Stimulated activated CD4-positive, alpha-beta T cell treated with anti-CD3 and anti-CD28 coated beads, Interleukin-1b, Interleukin-23, amount 100 ng/mL, for 1 hour (primary cell): ENCODE data around the gene MARCHF10.
"Not testable (repeated sequence)": the region's sequence is repeated elsewhere in the genome, so short reads cannot be mapped to it uniquely, and the experiment has no call there.

Experiments
- DNase-seq, 2 donors: peaks; one replicate each; pipeline ENCODE4 v3.0.0-alpha.2; 2020; ENCODE audit warnings: low read depth in 2 of 2

The MARCHF10 gene

GRCh38 chr17:62807812-62808575 is at the start of gene MARCHF10:
Gene MARCHF10, minus strand, starts transcription at chr17:62808314. Its CDS starts 6,579 bp downstream, at chr17:62801735.
- DNase-seq = no peak

GRCh38 chr17:62857526-62857925 is 49.4 kb upstream of the MARCHF10 start:
- no peak for DNase-seq

- no peak for DNase-seq
Measured at GRCh38 chr17:62856594-62856993, 48.5 kb upstream of the MARCHF10 start.

GRCh38 chr17:62855156-62855555 is 47.0 kb upstream of the MARCHF10 start:
- DNase-seq = no peak

GRCh38 chr17:62854098-62854680 is 46.1 kb upstream of the MARCHF10 start:
- DNase-seq = no peak

- no peak for DNase-seq
Measured at GRCh38 chr17:62852195-62852594, 44.1 kb upstream of the MARCHF10 start.

- DNase-seq = not testable (repeated sequence)
Measured at GRCh38 chr17:62849591-62850415, 41.7 kb upstream of the MARCHF10 start.

- no peak for DNase-seq
Measured at GRCh38 chr17:62848334-62848733, 40.2 kb upstream of the MARCHF10 start.

- DNase-seq = no peak
Measured at GRCh38 chr17:62847426-62847825, 39.3 kb upstream of the MARCHF10 start.

GRCh38 chr17:62840871-62841270 is 32.8 kb upstream of the MARCHF10 start:
- no peak for DNase-seq

- DNase-seq = not testable (repeated sequence)
Measured at GRCh38 chr17:62833816-62834215, 25.7 kb upstream of the MARCHF10 start.

GRCh38 chr17:62832405-62832804 is 24.3 kb upstream of the MARCHF10 start:
- no peak for DNase-seq

GRCh38 chr17:62831066-62831465 is 23.0 kb upstream of the MARCHF10 start:
- not testable (repeated sequence) for DNase-seq

GRCh38 chr17:62827746-62828485 is 19.8 kb upstream of the MARCHF10 start:
- no peak for DNase-seq

GRCh38 chr17:62826956-62827355 is 18.8 kb upstream of the MARCHF10 start:
- DNase-seq = no peak

GRCh38 chr17:62825182-62825581 is 17.1 kb upstream of the MARCHF10 start:
- DNase-seq = no peak

- DNase-seq = no peak
Measured at GRCh38 chr17:62824290-62825131, 16.4 kb upstream of the MARCHF10 start.

GRCh38 chr17:62823111-62823893 is 15.2 kb upstream of the MARCHF10 start:
- DNase-seq = no peak

- DNase-seq = no peak
Measured at GRCh38 chr17:62822080-62822904, 14.2 kb upstream of the MARCHF10 start.
